GM19238 (cell line): ENCODE data around the gene NFRKB.

Experiments
- DNase-seq: peaks from one replicate; pipeline ENCODE4 v3.0.0; 2011; ENCODE audit warnings: low spot score; ENCODE audit not compliant: insufficient read length

NFRKB gene

GRCh38 chr11:129846508-129847335, 48.7 kb downstream of the NFRKB start:
- no peak for DNase-seq
